K562 (cell line): ENCODE measurements around the gene CHTOP. TPM values are rescaled to one million over a fixed set of nuclear protein-coding genes. Genes with fewer than 3 reads are reported as not detected.

Experiments used
- BCL6 ChIP-seq: fragments of 250-450 bp; sonication (Bioruptor Pico); IDR thresholded peaks from 2 replicates; pipeline ENCODE4 v1.4.0; 2020
- CXXC5 ChIP-seq: fragments of 250-450 bp; sonication (Bioruptor Pico); IDR thresholded peaks from 2 replicates; pipeline ENCODE4 v1.8.0; 2022; ENCODE audit warnings: inconsistent platforms, mild to moderate bottlenecking, moderate library complexity
- DIDO1 ChIP-seq: fragments of 450-650 bp; IDR thresholded peaks from 2 replicates; pipeline ENCODE4 v1.6.1; 2016; ENCODE audit warnings: low read depth, missing biosample characterization, missing genetic modification characterization
- GATAD2B ChIP-seq: fragments of 450-650 bp; IDR thresholded peaks from 2 replicates; pipeline ENCODE4 v1.6.1; 2017; ENCODE audit warnings: mild to moderate bottlenecking, borderline replicate concordance
- KAT7 ChIP-seq: sonication (generic); formaldehyde crosslinking; IDR thresholded peaks from 2 replicates; pipeline ENCODE4 v1.8.0; 2022; ENCODE audit warnings: missing genetic modification reagents, mild to moderate bottlenecking, borderline replicate concordance
- NR2F6 ChIP-seq: fragments of 450-650 bp; formaldehyde crosslinking; IDR thresholded peaks from 2 replicates; pipeline ENCODE4 v1.4.0; 2020; ENCODE audit warnings: mild to moderate bottlenecking
- POLR2AphosphoS2 ChIP-seq: IDR thresholded peaks from 2 replicates; pipeline ENCODE4 v1.6.1; 2012; ENCODE audit warnings: low read length, improper control_type of control experiment
- SLC30A9 ChIP-seq: fragments of 250-450 bp; sonication (Bioruptor Pico); IDR thresholded peaks from 2 replicates; pipeline ENCODE4 v1.8.0; 2022; ENCODE audit warnings: mild to moderate bottlenecking, moderate library complexity
- SREBF1 ChIP-seq: fragments of 150-350 bp; IDR thresholded peaks from 2 replicates; pipeline ENCODE4 v1.6.1; 2014; ENCODE audit warnings: antibody characterized with exemption, low read depth, low read length, borderline replicate concordance
- TBL1XR1 ChIP-seq, 2 experiments: IDR thresholded peaks; 2 replicates each; pipeline ENCODE4 v1.6.1; 2012; ENCODE audit warnings: improper control_type of control experiment in 2 of 2, low read length in 2 of 2, mild to moderate bottlenecking in 1 of 2
- THRA ChIP-seq: fragments of 450-650 bp; IDR thresholded peaks from 2 replicates; pipeline ENCODE4 v1.6.1; 2017; ENCODE audit warnings: mild to moderate bottlenecking, moderate library complexity
- VEZF1 ChIP-seq: fragments of 200-800 bp; sonication (Bioruptor generic); IDR thresholded peaks from 2 replicates; pipeline ENCODE4 v1.6.1; 2017; ENCODE audit warnings: missing genetic modification characterization, missing compliant biosample characterization
- ZBTB11 ChIP-seq, 3 experiments: fragments of 200-800 bp in 1 of 3; fragments of 250-450 bp in 1 of 3; fragments of 450-650 bp in 1 of 3; sonication (Bioruptor Pico) in 1 of 3; sonication (Bioruptor generic) in 1 of 3; formaldehyde crosslinking in 1 of 3; IDR thresholded peaks; 2 replicates each; pipeline versions ENCODE4 v1.6.1 to v1.8.0; 2016 to 2022; ENCODE audit warnings: mild to moderate bottlenecking in 2 of 3, missing genetic modification characterization in 2 of 3, missing compliant biosample characterization in 1 of 3, moderate library complexity in 1 of 3
- ZMIZ1 ChIP-seq, 2 experiments: fragments of 150-350 bp in 1 of 2; IDR thresholded peaks; 2 replicates each; pipeline ENCODE4 v1.6.1; 2012 to 2016; ENCODE audit warnings: low read depth in 2 of 2, low read length in 2 of 2, mild to moderate bottlenecking in 1 of 2, moderate library complexity in 1 of 2
- ZNF282 ChIP-seq: sonication (generic); formaldehyde crosslinking; IDR thresholded peaks from 2 replicates; pipeline ENCODE4 v1.8.1; 2023; ENCODE audit warnings: missing genetic modification reagents
- polyA plus RNA-seq, 8 experiments: library from polyadenylated mRNA; depleted of rRNA in 4 of 8; stranded (reverse) in 5 of 8; unstranded in 3 of 8; fragments of >200 nt; fragmentation: Nextera tagmentation in 2 of 8; fragmentation: Illumina TruSeq in 1 of 8; extraction: Ambion mirVana in 2 of 8; extraction: Trizol in 1 of 8; gene quantifications; 2 replicates each; pipeline versions ENCODE4 v1.2.1 to v1.2.3, GENCODE V29; 2011 to 2014; ENCODE audit warnings: inconsistent platforms in 1 of 8, missing spikeins in 1 of 8
- total RNA-seq, 7 experiments: library from RNA; depleted of rRNA in 6 of 7; stranded (reverse); fragments of >200 nt in 6 of 7; fragmentation: Illumina TruSeq in 2 of 7; extraction: Trizol in 2 of 7; gene quantifications; 2 replicates each; pipeline versions ENCODE4 v1.2.1 to v1.2.3, GENCODE V29; 2011 to 2021; ENCODE audit warnings: low replicate concordance in 1 of 7

Gene CHTOP
- total and polyA plus RNA-seq, 9 of the 15 experiments (the other 6 are each of a cell fraction or from before 2014, with no cell fraction given) = 10.2 to 91.8 (median 60.8) TPM

- TF ChIP-seq DIDO1 (tag) = no peak
- TF ChIP-seq POLR2AphosphoS2 = peak; percentile 77; the same call in 1 of the 2 replicates
- no peak for TF ChIP-seq THRA
- TF ChIP-seq GATAD2B = peak; percentile 77; the same call in 1 of the 2 replicates
- no peak for TF ChIP-seq BCL6 (CRISPR knock-in tag)
- 0 out of 4 replicates have a peak, but pooled peaks of 1 of the 2 experiments have one; percentile 11 for TF ChIP-seq ZMIZ1 (IDR thresholded peaks at IDR 0.05; ENCODE audit: low read depth in 2 of 2, low read length in 2 of 2)
- peak; percentile 52 for TF ChIP-seq VEZF1 (CRISPR knock-in tag)
- TF ChIP-seq SREBF1 = 0 out of 2 replicates have a peak, but pooled peaks have one; percentile 58
- TF ChIP-seq SLC30A9 (CRISPR knock-in tag) = no peak
- TF ChIP-seq TBL1XR1 (IDR thresholded peaks at IDR 0.05; ENCODE audit: low read length in 2 of 2) = peak in 1 of 2 experiments; percentile 98; a peak in 3 of 4 replicates
- TF ChIP-seq KAT7 = peak; percentile 88; the same call in 1 of the 2 replicates
- no peak for TF ChIP-seq ZNF282 (CRISPR knock-in tag)
- peak; percentile 87 for TF ChIP-seq CXXC5
- TF ChIP-seq ZBTB11 (CRISPR knock-in tag; IDR thresholded peaks at IDR 0.05) = 0 out of 6 replicates have a peak, but pooled peaks of 1 of the 3 experiments have one; percentile 40
- TF ChIP-seq NR2F6 = 0 out of 2 replicates have a peak, but pooled peaks have one; percentile 64
Observed at GRCh38 chr1:153670859-153671627, 37.2 kb downstream of the CHTOP start, which contains the start of gene ILF2 (continued).
